Ascending aorta (tissue), 2 donors: ENCODE results near the gene KCNQ1. TPM values are rescaled to one million over a fixed set of nuclear protein-coding genes. Genes with fewer than 3 reads are reported as not detected.
A peak's percentile ranks its signal among the peaks of the same experiment; 100 is the strongest.

Experiments used
- DNase-seq, 2 donors: peaks; one replicate each; pipeline ENCODE4 v3.0.0-alpha.2; 2019; ENCODE audit warnings: low spot score in 2 of 2
- H3K27ac ChIP-seq, 2 donors: fragments of 200-600 bp; sonication (generic); one replicate each; pipeline ENCODE4 v1.5.1; 2016 to 2017; ENCODE audit warnings: mild to moderate bottlenecking in 1 of 2
- H3K27me3 ChIP-seq: fragments of 200-600 bp; sonication (generic); one replicate; pipeline ENCODE4 v1.5.1; 2017
- H3K36me3 ChIP-seq, 2 donors: fragments of 200-600 bp; sonication (generic); one replicate each; pipeline ENCODE4 v1.5.1; 2016
- H3K4me1 ChIP-seq, 2 donors: fragments of 200-600 bp; sonication (generic); one replicate each; pipeline ENCODE4 v1.5.1; 2016 to 2017; ENCODE audit warnings: mild to moderate bottlenecking in 1 of 2
- H3K4me3 ChIP-seq, 2 donors: fragments of 200-600 bp; sonication (generic); one replicate each; pipeline ENCODE4 v1.5.1; 2016 to 2017; ENCODE audit warnings: mild to moderate bottlenecking in 1 of 2
- H3K9me3 ChIP-seq, 2 donors: fragments of 200-600 bp; sonication (generic); one replicate each; pipeline ENCODE4 v1.5.1; 2016
- CTCF ChIP-seq, 3 experiments: fragments of 200-600 bp in 2 of 3; fragments of 450-650 bp in 1 of 3; sonication (generic) in 2 of 3; IDR thresholded peaks; one replicate each; pipeline ENCODE4 v1.5.1; 2016 to 2019; ENCODE audit warnings: antibody characterized with exemption in 3 of 3, mild to moderate bottlenecking in 1 of 3, moderate library complexity in 1 of 3
- intact Hi-C: fragments of 100-400 bp; cut with DNase I; formaldehyde crosslinking; loops from one replicate; pipeline ENCODE4 v1.15.1; 2023
- total RNA-seq: library from RNA; depleted of rRNA; stranded (reverse); fragments of >200 nt; gene quantifications from one replicate; pipeline ENCODE4 v1.1.0, GENCODE V29; 2016

The KCNQ1 gene
- total RNA-seq, 1 donor from 2014 or later: 2.3 TPM

GRCh38 chr11:2787816-2788167, 343.0 kb downstream of the KCNQ1 start:
- peak in 1 of 2 donors; percentile 31 for DNase-seq
- Histone ChIP-seq H3K9me3 (no peaks in the 10 kb centered on the region), H3K4me1 (no peaks in the 10 kb centered on the region), H3K36me3 (no peaks in the 10 kb centered on the region), H3K27ac (no peak overlapping the region), H3K27me3 (no peaks in the 10 kb centered on the region), H3K4me3 (no peak overlapping the region)
- TF ChIP-seq CTCF (IDR thresholded peaks at IDR 0.05): no peak
- intact Hi-C loops: no loop called here

GRCh38 chr11:2788168-2789071, 343.6 kb downstream of the KCNQ1 start:
- no peaks in the 10 kb centered on the region for H3K4me1 ChIP-seq
- H3K36me3 ChIP-seq: no peaks in the 10 kb centered on the region
- H3K27ac ChIP-seq: no peak overlapping the region
- intact Hi-C loops: no loop called here
- H3K9me3 ChIP-seq: no peaks in the 10 kb centered on the region
- TF ChIP-seq CTCF (IDR thresholded peaks at IDR 0.05): no peak
- H3K27me3 ChIP-seq: no peaks in the 10 kb centered on the region
- no peak overlapping the region for H3K4me3 ChIP-seq
- peak; percentile 1 to 52 for DNase-seq

- peak in 1 of 2 donors; percentile 52 for DNase-seq
- H3K4me3 ChIP-seq: no peak overlapping the region
- no peaks in the 10 kb centered on the region for H3K4me1 ChIP-seq
- H3K27me3 ChIP-seq: no peaks in the 10 kb centered on the region
- intact Hi-C loops: no loop called here
- H3K27ac ChIP-seq: no peak overlapping the region
- no peaks in the 10 kb centered on the region for H3K36me3 ChIP-seq
- no peak for TF ChIP-seq CTCF (IDR thresholded peaks at IDR 0.05)
- H3K9me3 ChIP-seq: no peaks in the 10 kb centered on the region
These were observed 344.5 kb downstream of the KCNQ1 start for GRCh38 chr11:2789331-2789730.

- Histone ChIP-seq H3K27me3 (no peaks in the 10 kb centered on the region), H3K9me3 (no peaks in the 10 kb centered on the region), H3K36me3 (no peaks in the 10 kb centered on the region), H3K4me3 (no peak overlapping the region), H3K4me1 (no peaks in the 10 kb centered on the region), H3K27ac (no peak overlapping the region)
- intact Hi-C loops: loop anchor here (5.0 kb wide), 1 partner anchor 37 kb away; no protein-coding TSS in a partner anchor
- TF ChIP-seq CTCF (IDR thresholded peaks at IDR 0.05): no peak
- peak; percentile 1 to 61 for DNase-seq
These were observed 345.2 kb downstream of the KCNQ1 start for GRCh38 chr11:2789791-2790567.

- Histone ChIP-seq H3K36me3 (no peaks in the 10 kb centered on the region), H3K4me1 (no peaks in the 10 kb centered on the region), H3K9me3 (no peaks in the 10 kb centered on the region), H3K27me3 (no peaks in the 10 kb centered on the region), H3K27ac (no peak overlapping the region), H3K4me3 (no peak overlapping the region)
- intact Hi-C loops: loop anchor here (5.0 kb wide), 1 partner anchor 37 kb away; no protein-coding TSS in a partner anchor
- peak; percentile 2 to 47 for DNase-seq
- TF ChIP-seq CTCF (IDR thresholded peaks at IDR 0.05): no peak
These were observed 345.7 kb downstream of the KCNQ1 start for GRCh38 chr11:2790568-2790921.
